ENCODE results near the gene UQCC2. TPM values are rescaled to one million over a fixed set of nuclear protein-coding genes. Genes with fewer than 3 reads are reported as not detected.

UQCC2 gene
- polyA plus RNA-seq, 4 donors = 36.5 to 54.0 (median 44.2) TPM

DNA sequence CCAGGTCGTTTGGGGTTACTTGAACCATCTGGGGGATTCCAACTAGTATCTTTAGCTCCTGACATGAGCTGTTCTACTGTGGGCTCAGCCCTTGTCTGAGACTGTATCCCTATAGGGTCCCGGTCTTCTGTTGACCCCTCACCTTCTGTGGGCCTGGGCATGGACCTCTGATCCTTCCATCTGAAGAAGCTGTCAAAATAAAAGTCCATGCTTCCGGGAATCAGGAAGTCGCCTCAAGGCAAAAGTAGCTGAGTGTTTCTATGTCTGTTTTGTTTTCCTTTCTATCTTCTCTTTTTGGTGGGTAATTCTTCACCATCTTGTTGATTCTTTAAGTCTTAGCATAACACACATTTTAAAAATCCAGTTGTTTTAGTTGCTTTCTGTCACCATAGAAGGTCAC, 60.1 kb downstream of the UQCC2 start:
- H3K27ac ChIP-seq (ENCODE audit: low read depth in 1 of 3, low read length in 2 of 3) = no peak overlapping the region
- H3K4me1 ChIP-seq (ENCODE audit: control insufficient read depth in 3 of 3, insufficient read depth in 2 of 3, low read depth in 1 of 3, low read length in 2 of 3) = no peaks in the 10 kb centered on the region
- H3K36me3 ChIP-seq (ENCODE audit: control insufficient read depth in 3 of 3, insufficient read depth in 2 of 3, low read depth in 1 of 3, low read length in 3 of 3) = peaks cover 0 to 83% (median 17%) of the 10 kb centered on the region in 3 donors
- 65 to 70% (median 66%) methylated on average over 4 of the region's 4 CpGs for WGBS, 3 donors
- H3K9me3 ChIP-seq (ENCODE audit: control insufficient read depth in 2 of 2, insufficient read depth in 1 of 2, low read depth in 1 of 2, low read length in 1 of 2) = no peaks in the 10 kb centered on the region
- no peak for FAIRE-seq
- H3K4me3 ChIP-seq (ENCODE audit: low read depth in 1 of 3, low read length in 3 of 3) = no peak overlapping the region
- no peak for DNase-seq
- no peaks in the 10 kb centered on the region for H3K27me3 ChIP-seq (ENCODE audit: control insufficient read depth in 3 of 3, insufficient read depth in 3 of 3, low read length in 3 of 3)

Other genes with a start within 250 kb of the UQCC2 start
- 100 to 1,000 TPM in 1 of 4 donors, 10 to 100 TPM in 3; 15.7 to 100 (median 80.6) TPM for gene BAK1, start 131.4 kb downstream of the UQCC2 start, polyA plus RNA-seq
- gene ITPR3, start 90.4 kb downstream of the UQCC2 start, polyA plus RNA-seq = 10 to 100 TPM; 51.6 to 62.9 (median 59.1) TPM
- gene IP6K3, start 35.2 kb upstream of the UQCC2 start, polyA plus RNA-seq = 1 to 10 TPM in 1 of 4 donors, under 1 TPM in 3; 0.35 to 1.0 (median 0.72) TPM
- 10 to 100 TPM; 48.1 to 53.0 (median 52.1) TPM for gene LEMD2, start 77.4 kb upstream of the UQCC2 start, polyA plus RNA-seq
- 100 to 1,000 TPM in 2 of 4 donors, 10 to 100 TPM in 2; 16.4 to 264 (median 112) TPM for gene MLN, start 92.3 kb upstream of the UQCC2 start, polyA plus RNA-seq

Data from small intestine (tissue), 7 donors.